ENCODE measurements around the gene SEC22C. TPM values are rescaled to one million over a fixed set of nuclear protein-coding genes. Genes with fewer than 3 reads are reported as not detected.
"Not testable (repeated sequence)": the region's sequence is repeated elsewhere in the genome, so short reads cannot be mapped to it uniquely, and the experiment has no call there.

SEC22C gene
- total RNA-seq, 1 experiment from 2014 or later, result 62.4 TPM

GRCh38 chr3:42589382-42590109 lies 7.8 kb upstream of the SEC22C start:
- in situ Hi-C loops (cut with HindIII; ENCODE audit: low pct_unique_long_range_greater_than_20kb, low sequenced_read_pairs), result no loop called here
- DNase-seq (ENCODE audit: low read depth, low spot score), result no peak

- in situ Hi-C loops (cut with HindIII; ENCODE audit: low pct_unique_long_range_greater_than_20kb, low sequenced_read_pairs), result no loop called here
- DNase-seq (ENCODE audit: low read depth, low spot score), result no peak
Measured at GRCh38 chr3:42588625-42589024, 6.9 kb upstream of the SEC22C start.

- in situ Hi-C loops (cut with HindIII; ENCODE audit: low pct_unique_long_range_greater_than_20kb, low sequenced_read_pairs), result no loop called here
- no peak for DNase-seq (ENCODE audit: low read depth, low spot score)
Measured at GRCh38 chr3:42582474-42583070, 805 bp upstream of the SEC22C start.

- in situ Hi-C loops (cut with HindIII; ENCODE audit: low pct_unique_long_range_greater_than_20kb, low sequenced_read_pairs), result no loop called here
- peak; percentile 20 for DNase-seq (ENCODE audit: low read depth, low spot score)
Measured at GRCh38 chr3:42581400-42581708, 413 bp downstream of the SEC22C start.

- DNase-seq (ENCODE audit: low read depth, low spot score); in situ Hi-C loops (cut with HindIII; ENCODE audit: low pct_unique_long_range_greater_than_20kb, low sequenced_read_pairs): not testable (repeated sequence)
Measured at GRCh38 chr3:42579346-42579745, 2.4 kb downstream of the SEC22C start.

- in situ Hi-C loops (cut with HindIII; ENCODE audit: low pct_unique_long_range_greater_than_20kb, low sequenced_read_pairs), result no loop called here
- no peak for DNase-seq (ENCODE audit: low read depth, low spot score)
Measured at GRCh38 chr3:42578054-42578453, 3.7 kb downstream of the SEC22C start.

- in situ Hi-C loops (cut with HindIII; ENCODE audit: low pct_unique_long_range_greater_than_20kb, low sequenced_read_pairs), result no loop called here
- no peak for DNase-seq (ENCODE audit: low read depth, low spot score)
Measured at GRCh38 chr3:42575137-42575741, 6.5 kb downstream of the SEC22C start.

GRCh38 chr3:42572278-42572677 lies 9.5 kb downstream of the SEC22C start:
- in situ Hi-C loops (cut with HindIII; ENCODE audit: low pct_unique_long_range_greater_than_20kb, low sequenced_read_pairs), result no loop called here
- DNase-seq (ENCODE audit: low read depth, low spot score), result peak; percentile 87

GRCh38 chr3:42569593-42570142 lies 12.1 kb downstream of the SEC22C start:
- DNase-seq (ENCODE audit: low read depth, low spot score), result no peak
- in situ Hi-C loops (cut with HindIII; ENCODE audit: low pct_unique_long_range_greater_than_20kb, low sequenced_read_pairs), result no loop called here

- DNase-seq (ENCODE audit: low read depth, low spot score), result no peak
- in situ Hi-C loops (cut with HindIII; ENCODE audit: low pct_unique_long_range_greater_than_20kb, low sequenced_read_pairs), result no loop called here
Measured at GRCh38 chr3:42562047-42562907, 19.5 kb downstream of the SEC22C start.

- in situ Hi-C loops (cut with HindIII; ENCODE audit: low pct_unique_long_range_greater_than_20kb, low sequenced_read_pairs), result no loop called here
- DNase-seq (ENCODE audit: low read depth, low spot score), result peak; percentile 44
Measured at GRCh38 chr3:42557854-42558253, 23.9 kb downstream of the SEC22C start.

GRCh38 chr3:42556817-42557216 lies 24.9 kb downstream of the SEC22C start:
- DNase-seq (ENCODE audit: low read depth, low spot score); in situ Hi-C loops (cut with HindIII; ENCODE audit: low pct_unique_long_range_greater_than_20kb, low sequenced_read_pairs): not testable (repeated sequence)

GRCh38 chr3:42556089-42556632 lies 25.6 kb downstream of the SEC22C start:
- DNase-seq (ENCODE audit: low read depth, low spot score), result no peak
- in situ Hi-C loops (cut with HindIII; ENCODE audit: low pct_unique_long_range_greater_than_20kb, low sequenced_read_pairs), result no loop called here

- no peak for DNase-seq (ENCODE audit: low read depth, low spot score)
- in situ Hi-C loops (cut with HindIII; ENCODE audit: low pct_unique_long_range_greater_than_20kb, low sequenced_read_pairs), result no loop called here
Measured at GRCh38 chr3:42552830-42553229, 28.9 kb downstream of the SEC22C start.

- in situ Hi-C loops (cut with HindIII; ENCODE audit: low pct_unique_long_range_greater_than_20kb, low sequenced_read_pairs), result no loop called here
Measured at GRCh38 chr3:42550250-42550649, 31.5 kb downstream of the SEC22C start.

GRCh38 chr3:42549131-42549530 lies 32.6 kb downstream of the SEC22C start:
- in situ Hi-C loops (cut with HindIII; ENCODE audit: low pct_unique_long_range_greater_than_20kb, low sequenced_read_pairs), result no loop called here
- no peak for DNase-seq (ENCODE audit: low read depth, low spot score)

More at GRCh38 chr3:42550250-42550649, 31.5 kb downstream of the SEC22C start:
- no peak for DNase-seq (ENCODE audit: low read depth, low spot score)

- peak; percentile 68 for DNase-seq (ENCODE audit: low read depth, low spot score)
- in situ Hi-C loops (cut with HindIII; ENCODE audit: low pct_unique_long_range_greater_than_20kb, low sequenced_read_pairs), result no loop called here
Measured at GRCh38 chr3:42547401-42547945, 34.3 kb downstream of the SEC22C start.
